Left ventricle myocardium inferior (tissue), 1 donor: ENCODE data around the gene PLXNA4. TPM values are rescaled to one million over a fixed set of nuclear protein-coding genes. Genes with fewer than 3 reads are reported as not detected.

ENCODE experiments used
- DNase-seq: peaks from one replicate; pipeline ENCODE4 v3.0.0-alpha.2; 2020
- H3K27ac ChIP-seq: fragments of 200-600 bp; replicated peaks from 2 replicates; pipeline ENCODE4 v1.8.0; 2021
- H3K27me3 ChIP-seq: fragments of 200-600 bp; 2 replicates; pipeline ENCODE4 v1.8.0; 2021; ENCODE audit warnings: low read depth
- H3K36me3 ChIP-seq: fragments of 200-600 bp; 2 replicates; pipeline ENCODE4 v1.8.0; 2021
- H3K4me1 ChIP-seq: fragments of 200-600 bp; 2 replicates; pipeline ENCODE4 v1.8.0; 2021
- H3K4me3 ChIP-seq: fragments of 200-600 bp; 2 replicates; pipeline ENCODE4 v1.8.0; 2021; ENCODE audit warnings: mild to moderate bottlenecking, moderate library complexity
- H3K9me3 ChIP-seq: fragments of 200-600 bp; replicated peaks from 2 replicates; pipeline ENCODE4 v1.8.0; 2021
- intact Hi-C: fragments of 100-400 bp; cut with micrococcal nuclease; formaldehyde crosslinking; loops from one replicate; pipeline ENCODE4 v1.11.0; 2022
- total RNA-seq: library from RNA; stranded (reverse); fragmentation: NEBNext Ultra II Directional; extraction: Animal tissue kit (Norgen Biotek cat#: 25700); gene quantifications from one replicate; pipeline ENCODE4 v1.2.1, GENCODE V29; 2021
- TF ChIP-seq, protein P1 (sequence below): fragments of 200-600 bp; IDR thresholded peaks from 2 replicates; pipeline ENCODE4 v1.8.0; 2021; ENCODE audit warnings: antibody characterized with exemption, mild to moderate bottlenecking, borderline replicate concordance
- donor health status: DM: no; HTN: yes; CAD: no; lungs with severe emphysema.

PLXNA4 gene
- total RNA-seq, 1 donor from 2014 or later: 18.1 TPM

DNA sequence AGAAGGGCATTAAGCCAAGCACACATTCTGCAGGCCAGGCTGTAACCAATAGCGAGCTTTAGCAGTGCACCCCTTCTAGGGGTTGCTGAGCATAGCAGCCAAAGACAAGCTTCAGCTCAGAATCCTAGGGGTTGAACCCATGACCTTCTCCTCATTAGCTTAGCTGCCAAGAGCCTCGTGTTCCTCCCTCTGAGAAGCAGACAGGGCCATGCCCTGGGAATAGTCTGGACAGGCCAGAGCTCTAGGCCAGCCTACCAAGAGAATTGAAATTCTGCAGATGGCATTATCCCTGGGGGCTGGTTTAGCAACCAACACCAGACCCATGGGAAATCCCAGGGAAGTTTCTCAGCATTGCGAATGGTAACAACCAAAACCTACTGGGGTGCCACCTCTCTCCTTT, 77.2 kb downstream of the PLXNA4 start:
- Histone ChIP-seq H3K27ac (no peak overlapping the region), H3K27me3 (no peaks in the 10 kb centered on the region), H3K36me3 (no peaks in the 10 kb centered on the region), H3K9me3 (no peaks in the 10 kb centered on the region), H3K4me3 (no peak overlapping the region), H3K4me1 (peaks cover 39% of the 10 kb centered on the region)
- TF ChIP-seq, protein P1, sequence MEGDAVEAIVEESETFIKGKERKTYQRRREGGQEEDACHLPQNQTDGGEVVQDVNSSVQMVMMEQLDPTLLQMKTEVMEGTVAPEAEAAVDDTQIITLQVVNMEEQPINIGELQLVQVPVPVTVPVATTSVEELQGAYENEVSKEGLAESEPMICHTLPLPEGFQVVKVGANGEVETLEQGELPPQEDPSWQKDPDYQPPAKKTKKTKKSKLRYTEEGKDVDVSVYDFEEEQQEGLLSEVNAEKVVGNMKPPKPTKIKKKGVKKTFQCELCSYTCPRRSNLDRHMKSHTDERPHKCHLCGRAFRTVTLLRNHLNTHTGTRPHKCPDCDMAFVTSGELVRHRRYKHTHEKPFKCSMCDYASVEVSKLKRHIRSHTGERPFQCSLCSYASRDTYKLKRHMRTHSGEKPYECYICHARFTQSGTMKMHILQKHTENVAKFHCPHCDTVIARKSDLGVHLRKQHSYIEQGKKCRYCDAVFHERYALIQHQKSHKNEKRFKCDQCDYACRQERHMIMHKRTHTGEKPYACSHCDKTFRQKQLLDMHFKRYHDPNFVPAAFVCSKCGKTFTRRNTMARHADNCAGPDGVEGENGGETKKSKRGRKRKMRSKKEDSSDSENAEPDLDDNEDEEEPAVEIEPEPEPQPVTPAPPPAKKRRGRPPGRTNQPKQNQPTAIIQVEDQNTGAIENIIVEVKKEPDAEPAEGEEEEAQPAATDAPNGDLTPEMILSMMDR: no peak
- no peak for DNase-seq
- intact Hi-C loops: no loop called here

DNA sequence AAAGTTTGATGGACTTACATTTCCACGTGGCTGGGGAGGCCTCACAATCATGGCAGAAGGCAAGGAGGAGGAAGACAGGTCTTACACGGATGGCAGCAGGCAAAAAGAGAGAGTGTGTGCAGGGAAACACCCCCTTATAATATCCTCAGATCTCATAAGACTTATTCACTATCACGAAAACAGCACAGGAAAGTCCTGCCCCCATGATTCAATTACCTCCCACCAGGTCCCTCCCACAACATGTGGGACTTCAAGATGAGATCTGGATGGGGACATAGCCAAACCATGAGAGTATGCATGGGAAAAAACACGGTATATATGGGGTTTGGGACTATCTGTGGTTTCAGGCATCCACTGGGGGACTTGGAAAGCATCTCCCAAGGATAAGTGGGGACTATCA, 78.0 kb downstream of the PLXNA4 start:
- intact Hi-C loops: no loop called here
- no peaks in the 10 kb centered on the region for H3K27me3 ChIP-seq
- H3K9me3 ChIP-seq: no peaks in the 10 kb centered on the region
- no peak for DNase-seq
- no peaks in the 10 kb centered on the region for H3K36me3 ChIP-seq
- no peak overlapping the region for H3K4me3 ChIP-seq
- no peak overlapping the region for H3K27ac ChIP-seq
- H3K4me1 ChIP-seq: peaks cover 39% of the 10 kb centered on the region
- TF ChIP-seq, protein P1: no peak

DNA sequence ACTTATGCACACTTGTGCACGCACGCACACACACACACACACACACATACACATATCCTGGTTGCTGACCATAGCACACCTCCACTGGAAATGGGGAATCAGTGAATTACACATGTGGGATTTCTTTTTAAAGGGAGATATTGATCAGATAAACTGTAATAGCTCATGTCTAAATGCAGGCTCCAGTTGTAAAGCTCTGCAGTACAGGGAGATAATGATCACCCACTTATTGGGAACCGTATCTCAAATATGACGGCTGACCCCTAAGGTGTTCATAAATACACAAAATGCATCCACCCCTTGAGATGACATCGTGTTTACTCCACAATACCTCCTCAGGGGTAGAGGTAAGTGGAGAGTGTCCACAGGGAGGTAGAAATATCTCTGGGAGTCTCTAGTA, 79.2 kb downstream of the PLXNA4 start:
- TF ChIP-seq, protein P1: no peak
- intact Hi-C loops: no loop called here
- Histone ChIP-seq H3K4me3 (no peak overlapping the region), H3K4me1 (peaks cover 46% of the 10 kb centered on the region), H3K27me3 (no peaks in the 10 kb centered on the region), H3K36me3 (no peaks in the 10 kb centered on the region), H3K27ac (no peak overlapping the region), H3K9me3 (no peaks in the 10 kb centered on the region)
- DNase-seq: no peak

DNA sequence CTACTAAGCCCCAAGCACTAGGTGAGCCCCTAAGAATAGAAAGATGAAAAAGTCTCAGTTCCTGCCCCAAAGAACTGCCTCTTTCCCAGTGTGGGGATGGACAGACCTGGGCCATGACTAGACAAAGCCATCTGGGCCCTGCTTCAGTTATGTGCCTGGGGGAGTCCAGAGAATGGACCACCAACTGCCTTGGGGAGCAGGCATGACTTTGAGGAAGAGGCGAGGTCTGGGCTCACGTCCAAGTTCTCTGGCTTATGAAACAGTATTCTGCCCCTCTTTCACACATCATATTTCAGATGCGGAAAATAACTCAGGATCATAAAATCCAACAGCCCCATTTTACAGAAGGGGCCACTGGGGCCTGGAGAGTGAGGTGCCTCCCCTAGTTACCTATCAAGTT, 80.3 kb downstream of the PLXNA4 start:
- H3K4me1 ChIP-seq: peaks cover 41% of the 10 kb centered on the region
- no peak for DNase-seq
- no peaks in the 10 kb centered on the region for H3K9me3 ChIP-seq
- H3K4me3 ChIP-seq: no peak overlapping the region
- H3K27me3 ChIP-seq: no peaks in the 10 kb centered on the region
- TF ChIP-seq, protein P1: no peak
- H3K27ac ChIP-seq: no peak overlapping the region
- intact Hi-C loops: no loop called here
- H3K36me3 ChIP-seq: no peaks in the 10 kb centered on the region

DNA sequence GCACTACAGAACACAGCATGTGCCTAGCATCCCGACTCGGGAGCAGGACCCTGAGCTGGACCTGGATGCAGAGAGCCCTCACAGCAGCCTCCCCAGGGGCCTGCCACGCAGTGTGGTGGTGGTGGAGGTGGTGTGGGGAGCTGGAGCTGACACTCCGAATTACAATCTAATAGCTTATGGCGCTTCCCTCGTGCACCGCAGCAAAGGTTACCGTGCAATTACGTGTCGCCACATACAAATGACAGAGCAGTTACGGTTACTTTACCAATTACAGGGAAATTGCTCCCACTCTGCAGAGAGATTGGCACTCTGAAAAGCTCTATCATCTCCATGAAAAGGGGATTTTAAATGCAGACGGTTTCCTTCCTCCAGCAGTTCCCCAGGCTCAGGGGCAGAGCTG, 81.8 kb downstream of the PLXNA4 start:
- TF ChIP-seq, protein P1: no peak
- Histone ChIP-seq H3K4me3 (no peak overlapping the region), H3K9me3 (no peaks in the 10 kb centered on the region), H3K36me3 (no peaks in the 10 kb centered on the region), H3K27me3 (no peaks in the 10 kb centered on the region), H3K4me1 (peaks cover 31% of the 10 kb centered on the region), H3K27ac (no peak overlapping the region)
- intact Hi-C loops: no loop called here
- no peak for DNase-seq
